Neuronal stem cell (in vitro differentiated cells): ENCODE results near the gene ATG4D.

Source experiments
- DNase-seq: peaks from one replicate; pipeline ENCODE4 v3.0.0-alpha.2; 2013; ENCODE audit warnings: low spot score
- H2AFZ ChIP-seq: one replicate; pipeline ENCODE4 v1.6.1; 2013; ENCODE audit warnings: mild to moderate bottlenecking, low read length, inconsistent platforms
- H2AK5ac ChIP-seq: 2 replicates; pipeline ENCODE4 v1.6.1; 2013; ENCODE audit warnings: low read depth, mild to moderate bottlenecking, inconsistent platforms, low read length, moderate library complexity, mixed read lengths
- H2BK120ac ChIP-seq: 2 replicates; pipeline ENCODE4 v1.6.1; 2013; ENCODE audit warnings: low read depth, mild to moderate bottlenecking, inconsistent platforms, low read length, moderate library complexity, mixed read lengths
- H2BK12ac ChIP-seq: one replicate; pipeline ENCODE4 v1.6.1; 2013; ENCODE audit warnings: low read length, inconsistent platforms
- H2BK15ac ChIP-seq: 2 replicates; pipeline ENCODE4 v1.6.1; 2013; ENCODE audit warnings: mild to moderate bottlenecking, low read length, inconsistent platforms, mixed read lengths
- H2BK5ac ChIP-seq: one replicate; pipeline ENCODE4 v1.6.1; 2013; ENCODE audit warnings: inconsistent platforms, mild to moderate bottlenecking, low read length, moderate library complexity
- H3K14ac ChIP-seq: one replicate; pipeline ENCODE4 v1.6.1; 2013; ENCODE audit warnings: low read length, inconsistent platforms
- H3K18ac ChIP-seq: 2 replicates; pipeline ENCODE4 v1.6.1; 2013; ENCODE audit warnings: low read length, inconsistent platforms
- H3K23ac ChIP-seq: 2 replicates; pipeline ENCODE4 v1.6.1; 2013; ENCODE audit warnings: low read depth, mild to moderate bottlenecking, mixed read lengths, low read length, inconsistent platforms; ENCODE audit not compliant: poor library complexity
- H3K27ac ChIP-seq: replicated peaks from 3 replicates; pipeline ENCODE4 v1.5.1; 2013; ENCODE audit warnings: low read length, inconsistent platforms
- H3K27me3 ChIP-seq, 3 experiments: 2 replicates each; pipeline ENCODE4 v1.6.1; 2013; ENCODE audit warnings: low read length in 3 of 3, mild to moderate bottlenecking in 2 of 3, inconsistent platforms in 1 of 3, low read depth in 1 of 3, mixed read lengths in 1 of 3, moderate library complexity in 1 of 3; ENCODE audit not compliant: control insufficient read depth in 3 of 3, insufficient read depth in 3 of 3
- H3K36me3 ChIP-seq, 2 donors: replicated peaks in 1 of 2; 2 replicates each; pipeline ENCODE4 v1.6.1; 2013; ENCODE audit warnings: low read length in 2 of 2; ENCODE audit not compliant: control insufficient read depth in 2 of 2, insufficient read depth in 2 of 2
- H3K4ac ChIP-seq: 2 replicates; pipeline ENCODE4 v1.6.1; 2013; ENCODE audit warnings: inconsistent platforms, mild to moderate bottlenecking, low read length, moderate library complexity
- H3K4me1 ChIP-seq, 2 donors: 1 replicate in 1 of 2; 2 replicates in 1 of 2; pipeline ENCODE4 v1.6.1; 2013; ENCODE audit warnings: low read length in 2 of 2, low read depth in 1 of 2; ENCODE audit not compliant: control insufficient read depth in 2 of 2, insufficient read depth in 1 of 2
- H3K4me2 ChIP-seq: one replicate; pipeline ENCODE4 v1.6.1; 2013; ENCODE audit warnings: mild to moderate bottlenecking, low read length, inconsistent platforms; ENCODE audit not compliant: insufficient read depth, poor library complexity, severe bottlenecking
- H3K4me3 ChIP-seq, 2 donors: 2 replicates each; pipeline ENCODE4 v1.5.1; 2013; ENCODE audit warnings: low read length in 2 of 2, mild to moderate bottlenecking in 2 of 2, inconsistent platforms in 1 of 2, moderate library complexity in 1 of 2
- H3K79me1 ChIP-seq: one replicate; pipeline ENCODE4 v1.6.1; 2013; ENCODE audit warnings: low read depth, mild to moderate bottlenecking, inconsistent platforms, low read length, moderate library complexity
- H3K9ac ChIP-seq: one replicate; pipeline ENCODE4 v1.6.1; 2013; ENCODE audit warnings: mild to moderate bottlenecking, low read depth, low read length, inconsistent platforms; ENCODE audit not compliant: poor library complexity
- H3K9me3 ChIP-seq, 2 donors: replicated peaks in 1 of 2; 2 replicates each; pipeline versions ENCODE3 to v1.6.1; 2013; ENCODE audit warnings: low read length in 2 of 2, mild to moderate bottlenecking in 2 of 2, inconsistent platforms in 1 of 2, low read depth in 1 of 2, mixed read lengths in 1 of 2, moderate library complexity in 1 of 2; ENCODE audit not compliant: control insufficient read depth in 2 of 2, insufficient read depth in 1 of 2
- H4K8ac ChIP-seq: one replicate; pipeline ENCODE4 v1.6.1; 2013; ENCODE audit warnings: low read depth, mild to moderate bottlenecking, inconsistent platforms, low read length, moderate library complexity
- H4K91ac ChIP-seq: one replicate; pipeline ENCODE4 v1.6.1; 2013; ENCODE audit warnings: low read length, low read depth, mild to moderate bottlenecking, inconsistent platforms; ENCODE audit not compliant: poor library complexity
- WGBS, 2 donors: extraction: QIAGEN DNeasy Blood & Tissue Kit; methylation state at CpG; one replicate each; pipeline ENCODE4 v1.1.7; 2013; ENCODE audit warnings: missing lambda C conversion rate in 2 of 2, mixed read lengths in 1 of 2; ENCODE audit not compliant: insufficient read length in 2 of 2, insufficient replicate concordance in 1 of 2; ENCODE audit errors: extremely low coverage in 2 of 2; 5-methylcytosine and 5-hydroxymethylcytosine counted together

The ATG4D gene

DNA sequence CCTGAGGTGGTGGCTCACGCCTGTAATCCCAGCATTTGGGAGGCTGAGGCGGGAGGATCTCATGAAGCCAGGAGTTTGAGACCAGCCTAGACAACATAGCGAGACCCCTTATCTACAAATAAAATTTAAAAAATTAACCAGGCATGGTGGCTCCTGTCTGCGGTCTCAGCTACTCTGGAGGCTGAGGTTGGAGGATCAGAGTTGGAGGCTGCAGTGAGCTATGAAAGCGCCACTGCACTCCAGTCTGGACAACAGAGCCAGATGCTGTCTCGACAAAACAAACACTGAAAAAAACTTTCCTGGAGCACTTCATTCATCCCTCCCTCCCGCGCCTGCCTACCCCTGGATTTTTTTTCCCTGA is 665 bp upstream of the ATG4D start:
- DNase-seq, result no peak
- no peak overlapping the region for H4K8ac ChIP-seq
- H3K23ac ChIP-seq, result no peak overlapping the region
- H3K4ac ChIP-seq, result no peak overlapping the region
- no peak overlapping the region for H2BK12ac ChIP-seq
- H3K27ac ChIP-seq, result no peak overlapping the region
- no peak overlapping the region for H2AK5ac ChIP-seq
- H2BK5ac ChIP-seq, result no peak overlapping the region
- H2BK15ac ChIP-seq, result peak overlapping the region; percentile 66
- peak overlapping the region; percentile 88 to 95 for H3K4me3 ChIP-seq
- peak overlapping the region; percentile 99 for H2AFZ ChIP-seq
- peaks cover 0 to 6% (median 0%) of the 10 kb centered on the region in 3 experiments for H3K27me3 ChIP-seq
- H3K4me1 ChIP-seq, result peaks cover 4 to 7% of the 10 kb centered on the region in 2 donors
- H3K18ac ChIP-seq, result no peak overlapping the region
- peak overlapping the region; percentile 79 for H3K4me2 ChIP-seq
- no CpG with 5 or more reads among the region's 8 CpGs for WGBS, 2 donors
- peaks cover 4 to 12% of the 10 kb centered on the region in 2 donors for H3K36me3 ChIP-seq
- peaks cover 8% of the 10 kb centered on the region for H3K79me1 ChIP-seq
- H3K9ac ChIP-seq, result no peak overlapping the region
- H3K14ac ChIP-seq, result no peak overlapping the region
- no peak overlapping the region for H2BK120ac ChIP-seq
- H3K9me3 ChIP-seq, result no peaks in the 10 kb centered on the region
- no peak overlapping the region for H4K91ac ChIP-seq

DNA sequence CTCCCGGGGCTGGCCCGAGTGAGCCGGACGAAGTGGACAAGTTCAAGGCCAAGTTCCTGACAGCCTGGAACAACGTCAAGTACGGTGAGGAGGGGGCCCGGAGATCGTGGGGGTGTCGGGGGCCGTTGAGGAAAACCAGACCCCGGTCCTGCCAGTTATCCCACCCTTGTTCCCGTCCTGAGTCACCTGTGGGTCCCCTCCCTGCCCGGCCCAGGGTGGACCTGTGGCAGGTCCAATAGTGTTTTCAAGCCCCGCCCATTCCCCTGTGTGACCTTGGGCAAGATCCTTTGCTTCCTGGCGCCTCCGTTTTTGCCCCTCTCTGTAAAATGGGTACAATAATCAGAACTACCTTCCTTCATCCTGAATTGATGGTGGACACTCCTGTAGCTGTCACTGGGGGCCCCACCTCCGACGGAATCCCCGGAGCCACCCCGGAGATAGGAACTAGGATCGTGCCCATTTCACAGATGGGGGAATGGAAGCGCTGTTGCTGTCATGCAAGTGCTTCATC is 593 bp downstream of the ATG4D start:
- Histone ChIP-seq H3K9me3 (no peaks in the 10 kb centered on the region), H3K14ac (no peak overlapping the region), H3K23ac (peak overlapping the region; percentile 91), H2BK120ac (peak overlapping the region; percentile 61), H3K27me3 (no peaks in the 10 kb centered on the region), H3K9ac (peak overlapping the region; percentile 80), H3K18ac (peak overlapping the region; percentile 90), H3K79me1 (peaks cover 10% of the 10 kb centered on the region), H2BK5ac (no peak overlapping the region), H2BK15ac (no peak overlapping the region), H3K4me1 (peaks cover 4 to 7% of the 10 kb centered on the region in 2 donors), H4K8ac (no peak overlapping the region), H2AFZ (peak overlapping the region; percentile 99), H3K4me3 (peak overlapping the region; percentile 88 to 95), H4K91ac (no peak overlapping the region), H3K4me2 (peak overlapping the region; percentile 83), H3K27ac (no peak overlapping the region), H3K36me3 (peaks cover 10 to 23% of the 10 kb centered on the region in 2 donors), H3K4ac (no peak overlapping the region), H2BK12ac (no peak overlapping the region), H2AK5ac (peak overlapping the region; percentile 4)
- no CpG with 5 or more reads among the region's 22 CpGs for WGBS, 2 donors
- no peak for DNase-seq

DNA sequence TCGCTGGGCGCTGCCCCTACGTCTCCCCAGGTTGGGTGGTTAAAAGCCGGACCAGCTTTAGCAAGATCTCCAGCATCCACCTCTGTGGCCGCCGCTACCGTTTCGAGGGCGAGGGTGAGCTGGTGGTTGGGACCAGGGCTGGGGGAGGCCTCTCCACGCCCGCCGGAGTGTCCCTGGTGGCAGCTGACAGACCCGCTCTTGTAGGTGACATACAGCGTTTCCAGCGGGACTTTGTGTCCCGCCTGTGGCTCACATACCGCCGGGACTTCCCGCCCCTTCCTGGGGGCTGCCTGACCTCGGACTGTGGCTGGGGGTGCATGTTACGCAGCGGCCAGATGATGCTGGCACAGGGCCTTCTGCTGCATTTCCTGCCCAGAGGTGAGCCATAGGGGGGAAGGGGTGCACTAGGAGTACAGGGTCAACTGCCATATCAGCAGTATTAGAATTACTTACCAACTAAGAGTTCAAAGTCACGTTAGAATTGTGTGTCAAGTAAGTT is 1.1 kb downstream of the ATG4D start:
- H3K36me3 ChIP-seq, result peaks cover 12 to 26% of the 10 kb centered on the region in 2 donors
- H2AK5ac ChIP-seq, result no peak overlapping the region
- H4K8ac ChIP-seq, result no peak overlapping the region
- H4K91ac ChIP-seq, result no peak overlapping the region
- H2BK120ac ChIP-seq, result no peak overlapping the region
- peak overlapping the region; percentile 35 for H3K4me2 ChIP-seq
- H2AFZ ChIP-seq, result no peak overlapping the region
- H3K23ac ChIP-seq, result peak overlapping the region; percentile 73
- peaks cover 4 to 7% of the 10 kb centered on the region in 2 donors for H3K4me1 ChIP-seq
- H3K4ac ChIP-seq, result no peak overlapping the region
- no peak overlapping the region for H2BK12ac ChIP-seq
- no peaks in the 10 kb centered on the region for H3K27me3 ChIP-seq
- peak overlapping the region; percentile 55 for H3K9ac ChIP-seq
- H2BK5ac ChIP-seq, result no peak overlapping the region
- no peaks in the 10 kb centered on the region for H3K9me3 ChIP-seq
- peak overlapping the region; percentile 10 to 88 for H3K4me3 ChIP-seq
- no peak overlapping the region for H3K27ac ChIP-seq
- no peak overlapping the region for H2BK15ac ChIP-seq
- no peak overlapping the region for H3K18ac ChIP-seq
- WGBS, 2 donors, result no CpG with 5 or more reads among the region's 23 CpGs
- no peak for DNase-seq
- no peak overlapping the region for H3K14ac ChIP-seq
- H3K79me1 ChIP-seq, result peaks cover 10% of the 10 kb centered on the region

DNA sequence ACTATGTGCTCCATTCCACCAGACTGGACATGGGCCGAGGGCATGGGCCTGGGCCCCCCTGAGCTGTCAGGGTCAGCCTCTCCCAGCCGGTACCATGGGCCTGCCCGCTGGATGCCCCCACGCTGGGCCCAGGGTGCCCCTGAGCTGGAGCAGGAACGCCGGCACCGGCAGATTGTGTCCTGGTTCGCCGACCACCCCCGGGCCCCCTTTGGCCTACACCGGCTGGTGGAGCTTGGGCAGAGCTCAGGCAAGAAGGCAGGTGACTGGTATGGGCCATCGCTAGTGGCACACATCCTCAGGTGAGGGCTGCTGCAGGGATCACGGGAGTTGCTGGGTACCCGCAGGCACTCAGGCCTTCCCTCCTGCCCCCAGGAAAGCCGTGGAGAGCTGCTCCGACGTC is 3.1 kb downstream of the ATG4D start:
- H4K91ac ChIP-seq, result no peak overlapping the region
- WGBS, 2 donors, result no CpG with 5 or more reads among the region's 17 CpGs
- peaks cover 10% of the 10 kb centered on the region for H3K79me1 ChIP-seq
- H3K4me1 ChIP-seq, result peaks cover 4 to 7% of the 10 kb centered on the region in 2 donors
- DNase-seq, result no peak
- H3K36me3 ChIP-seq, result peaks cover 18 to 41% of the 10 kb centered on the region in 2 donors
- no peak overlapping the region for H2BK15ac ChIP-seq
- H3K27ac ChIP-seq, result no peak overlapping the region
- no peak overlapping the region for H2AK5ac ChIP-seq
- no peak overlapping the region for H2BK120ac ChIP-seq
- no peaks in the 10 kb centered on the region for H3K9me3 ChIP-seq
- H3K27me3 ChIP-seq, result no peaks in the 10 kb centered on the region
- H3K9ac ChIP-seq, result peak overlapping the region; percentile 44
- H2AFZ ChIP-seq, result no peak overlapping the region
- no peak overlapping the region for H3K4ac ChIP-seq
- no peak overlapping the region for H2BK12ac ChIP-seq
- H3K4me3 ChIP-seq, result no peak overlapping the region
- H2BK5ac ChIP-seq, result no peak overlapping the region
- H3K4me2 ChIP-seq, result no peak overlapping the region
- H4K8ac ChIP-seq, result no peak overlapping the region
- no peak overlapping the region for H3K23ac ChIP-seq
- H3K14ac ChIP-seq, result no peak overlapping the region
- H3K18ac ChIP-seq, result no peak overlapping the region
